ENCODE results near the gene ITGA6.

- no peak for TF ChIP-seq CTCF (conservative IDR thresholded peaks at IDR 0.05; ENCODE audit: low read depth, low read length)
- no peak for TF ChIP-seq EZH2 (IDR thresholded peaks at IDR 0.05; ENCODE audit: low read length, unreplicated experiment)
- no peak for TF ChIP-seq EZH2phosphoT487 (IDR thresholded peaks at IDR 0.05; ENCODE audit: borderline replicate concordance, low read length)
These were observed 68.8 kb downstream of the ITGA6 start for GRCh38 chr2:172496160-172496608.
